HG03457 (cell line): ENCODE data around the gene GPX1.

Source experiments
- ATAC-seq: cut with Tn5 transposase; IDR thresholded peaks from one replicate; pipeline ENCODE4 v1.9.1; 2021; ENCODE audit warnings: moderate number of reproducible peaks; ENCODE audit not compliant: unreplicated experiment

GPX1 gene

DNA sequence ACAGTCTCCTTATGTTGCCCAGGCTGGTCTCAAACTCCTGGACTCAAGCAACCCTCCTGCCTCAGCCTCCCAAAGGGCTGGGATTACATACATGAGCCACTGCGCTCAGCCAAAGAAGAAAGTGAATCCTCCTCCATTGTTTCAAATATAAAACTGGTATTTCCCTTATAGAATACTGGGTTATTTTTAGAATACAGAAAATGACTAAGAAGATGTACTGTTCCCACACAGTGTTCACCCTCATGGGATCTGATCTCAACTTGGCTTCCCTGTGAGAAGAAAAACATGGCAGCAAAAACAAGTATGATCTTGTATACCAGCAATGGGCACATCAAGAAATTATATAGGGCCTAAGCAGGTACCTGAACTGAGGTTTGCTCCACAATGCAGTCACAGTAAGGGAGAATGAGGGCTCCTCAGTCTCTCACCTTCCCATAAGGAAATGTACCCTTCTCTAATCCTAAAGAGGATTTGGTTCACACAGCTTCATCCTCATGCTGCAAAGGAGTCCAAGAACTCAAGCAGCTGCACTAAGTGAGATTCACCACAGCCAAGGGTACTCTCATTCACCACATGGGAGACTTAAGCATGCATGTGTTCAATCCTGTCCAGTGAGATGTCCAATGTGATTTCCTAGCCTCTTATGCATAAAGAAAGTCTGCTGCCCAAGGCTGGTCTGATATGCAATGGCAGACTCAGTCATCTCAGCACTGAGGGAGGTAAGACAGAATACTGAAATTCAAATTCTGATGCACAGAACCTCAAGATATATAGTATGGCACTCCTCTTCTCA lies 44.1 kb downstream of the GPX1 start:
- ATAC-seq, result no peak

DNA sequence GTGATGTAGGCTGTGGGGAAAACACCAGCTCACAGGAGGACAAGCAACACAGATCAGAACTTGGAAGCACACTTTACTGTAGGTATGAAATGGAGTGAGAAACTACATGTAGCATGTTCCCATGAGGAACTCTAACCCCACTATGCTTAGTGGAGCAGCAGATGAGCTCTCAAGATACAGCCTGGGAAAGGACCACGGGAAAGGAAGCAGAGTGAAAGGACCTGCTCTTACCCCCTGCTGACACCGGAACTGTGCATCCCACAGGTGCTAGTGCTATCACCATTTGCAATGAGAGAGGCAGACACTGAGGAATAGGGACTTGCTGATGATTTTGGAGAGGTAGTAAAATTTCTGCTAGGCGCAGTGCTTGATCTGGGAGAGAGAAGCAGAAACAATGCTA lies 46.9 kb downstream of the GPX1 start:
- ATAC-seq, result no peak

DNA sequence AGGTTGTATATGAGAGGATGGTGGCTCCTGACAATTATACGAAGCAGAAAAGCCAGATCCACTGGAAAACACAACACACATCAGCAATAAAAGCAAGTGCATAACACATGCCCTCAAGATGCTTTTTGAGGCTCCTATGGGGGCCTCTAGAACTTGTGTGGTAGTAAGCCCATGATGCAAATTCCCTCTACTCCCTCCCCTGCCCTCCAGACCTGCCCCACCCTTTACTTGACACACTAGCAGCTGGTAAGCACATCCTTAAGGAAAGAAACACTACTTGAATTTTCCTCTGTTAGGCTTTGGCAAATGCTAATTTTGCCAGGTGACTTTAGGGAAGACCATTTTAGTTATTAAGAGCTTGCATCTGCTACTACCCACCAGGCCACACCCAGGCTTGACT lies 47.5 kb downstream of the GPX1 start:
- ATAC-seq, result no peak
